BJ (cell line): ENCODE results near the gene TNNI2. TPM values are rescaled to one million over a fixed set of nuclear protein-coding genes. Genes with fewer than 3 reads are reported as not detected.

Experiments
- CTCF ChIA-PET: fragments of 350-600 bp; formaldehyde crosslinking; extraction: SDS; loops from one replicate; lab custom pipeline; 2021; ENCODE audit warnings: antibody characterized with exemption, inconsistent platforms; lab: Yijun Ruan, JAX
- POLR2A ChIA-PET: fragments of 300-600 bp; sonication (Branson Sonifier 250); formaldehyde crosslinking; extraction: SDS; loops from one replicate; lab custom pipeline; 2021; ENCODE audit warnings: antibody characterized with exemption; lab: Charles Lee
- DNase-seq: peaks from one replicate; pipeline ENCODE4 v3.0.0-alpha.2; 2011; ENCODE audit warnings: low read depth
- H3K27me3 ChIP-seq: 2 replicates; pipeline ENCODE4 v1.6.0; 2011; ENCODE audit warnings: low read length; ENCODE audit not compliant: control insufficient read depth, insufficient read depth
- H3K36me3 ChIP-seq: 2 replicates; pipeline ENCODE4 v1.5.1; 2011; ENCODE audit warnings: low read length; ENCODE audit not compliant: control insufficient read depth, insufficient read depth
- H3K4me3 ChIP-seq: 2 replicates; pipeline ENCODE4 v1.5.1; 2011; ENCODE audit warnings: low read depth, mild to moderate bottlenecking, control low read depth, low read length
- polyA plus RNA-seq: library from polyadenylated mRNA; depleted of rRNA; stranded (reverse); fragments of >200 nt; gene quantifications from 2 replicates; pipeline ENCODE4 v1.2.3, GENCODE V29; 2011
- TF ChIP-seq, protein P1 (sequence below): IDR thresholded peaks from 2 replicates; pipeline ENCODE4 v1.5.1; 2011; ENCODE audit warnings: low read depth, mild to moderate bottlenecking, control low read depth, inconsistent platforms, low read length, moderate library complexity; ENCODE audit not compliant: insufficient read depth

TNNI2 gene
- polyA plus RNA-seq, 1 experiment = not detected

DNA sequence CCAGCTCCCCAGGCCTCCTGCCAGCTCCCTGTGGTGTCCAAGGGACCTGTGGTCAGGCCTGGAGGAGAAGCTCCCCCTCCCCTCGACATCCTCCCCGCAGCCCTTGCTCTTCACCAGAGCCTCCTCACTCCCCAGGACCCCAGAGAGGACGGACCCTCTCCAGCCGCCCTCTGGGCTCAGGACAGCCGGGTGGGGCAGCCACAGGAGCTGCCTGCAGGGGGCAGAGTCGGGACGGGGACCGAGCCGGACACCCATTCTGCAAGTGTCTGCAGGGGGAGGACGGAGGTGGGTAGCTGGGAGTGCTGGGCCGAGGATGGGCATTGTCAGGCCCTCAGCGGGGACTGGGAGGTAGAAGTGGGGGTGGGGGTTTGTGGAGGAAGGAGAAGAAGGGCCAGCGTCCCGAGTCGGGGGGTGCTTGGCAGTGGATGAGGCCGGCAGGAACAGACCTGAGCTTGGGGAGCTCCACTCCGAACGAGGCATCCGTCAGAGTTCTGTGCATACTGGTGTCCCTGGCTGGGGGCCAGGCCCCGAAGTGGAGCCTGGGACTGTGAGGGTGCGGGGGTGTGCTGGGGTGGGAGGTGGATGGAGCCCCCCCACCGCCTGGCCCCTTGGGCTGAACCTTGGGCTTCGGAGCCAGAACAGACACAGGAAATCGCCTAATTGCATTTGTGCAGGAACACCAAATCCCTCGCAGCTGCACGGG, 37.7 kb downstream of the TNNI2 start:
- POLR2A ChIA-PET = no interaction called here
- Histone ChIP-seq H3K27me3 (no peaks in the 10 kb centered on the region; the same call in 1 of the 2 replicates), H3K36me3 (no peaks in the 10 kb centered on the region), H3K4me3 (no peak overlapping the region)
- no peak for DNase-seq
- CTCF ChIA-PET = interaction anchor here (1.0 to 5.4 kb wide), 20 partner anchors 10 to 280 kb away, joined by 3 to 45 read pairs (median 5); partner anchors contain the start of gene TNNI2
- TF ChIP-seq, protein P1, sequence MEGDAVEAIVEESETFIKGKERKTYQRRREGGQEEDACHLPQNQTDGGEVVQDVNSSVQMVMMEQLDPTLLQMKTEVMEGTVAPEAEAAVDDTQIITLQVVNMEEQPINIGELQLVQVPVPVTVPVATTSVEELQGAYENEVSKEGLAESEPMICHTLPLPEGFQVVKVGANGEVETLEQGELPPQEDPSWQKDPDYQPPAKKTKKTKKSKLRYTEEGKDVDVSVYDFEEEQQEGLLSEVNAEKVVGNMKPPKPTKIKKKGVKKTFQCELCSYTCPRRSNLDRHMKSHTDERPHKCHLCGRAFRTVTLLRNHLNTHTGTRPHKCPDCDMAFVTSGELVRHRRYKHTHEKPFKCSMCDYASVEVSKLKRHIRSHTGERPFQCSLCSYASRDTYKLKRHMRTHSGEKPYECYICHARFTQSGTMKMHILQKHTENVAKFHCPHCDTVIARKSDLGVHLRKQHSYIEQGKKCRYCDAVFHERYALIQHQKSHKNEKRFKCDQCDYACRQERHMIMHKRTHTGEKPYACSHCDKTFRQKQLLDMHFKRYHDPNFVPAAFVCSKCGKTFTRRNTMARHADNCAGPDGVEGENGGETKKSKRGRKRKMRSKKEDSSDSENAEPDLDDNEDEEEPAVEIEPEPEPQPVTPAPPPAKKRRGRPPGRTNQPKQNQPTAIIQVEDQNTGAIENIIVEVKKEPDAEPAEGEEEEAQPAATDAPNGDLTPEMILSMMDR = peak; percentile 70

- H3K4me3 ChIP-seq = no peak overlapping the region
- no peak for DNase-seq
- ChIA-PET CTCF (interaction anchor here (0.6 to 5.4 kb wide), 17 partner anchors 8 to 756 kb away, joined by 3 to 45 read pairs (median 6); no protein-coding TSS in a partner anchor), POLR2A (no interaction called here)
- TF ChIP-seq, protein P1 = no peak
- no peaks in the 10 kb centered on the region; the same call in none of the 2 replicates for H3K27me3 ChIP-seq
- no peaks in the 10 kb centered on the region for H3K36me3 ChIP-seq
Observed at GRCh38 chr11:1877211-1878136, 38.7 kb downstream of the TNNI2 start.

DNA sequence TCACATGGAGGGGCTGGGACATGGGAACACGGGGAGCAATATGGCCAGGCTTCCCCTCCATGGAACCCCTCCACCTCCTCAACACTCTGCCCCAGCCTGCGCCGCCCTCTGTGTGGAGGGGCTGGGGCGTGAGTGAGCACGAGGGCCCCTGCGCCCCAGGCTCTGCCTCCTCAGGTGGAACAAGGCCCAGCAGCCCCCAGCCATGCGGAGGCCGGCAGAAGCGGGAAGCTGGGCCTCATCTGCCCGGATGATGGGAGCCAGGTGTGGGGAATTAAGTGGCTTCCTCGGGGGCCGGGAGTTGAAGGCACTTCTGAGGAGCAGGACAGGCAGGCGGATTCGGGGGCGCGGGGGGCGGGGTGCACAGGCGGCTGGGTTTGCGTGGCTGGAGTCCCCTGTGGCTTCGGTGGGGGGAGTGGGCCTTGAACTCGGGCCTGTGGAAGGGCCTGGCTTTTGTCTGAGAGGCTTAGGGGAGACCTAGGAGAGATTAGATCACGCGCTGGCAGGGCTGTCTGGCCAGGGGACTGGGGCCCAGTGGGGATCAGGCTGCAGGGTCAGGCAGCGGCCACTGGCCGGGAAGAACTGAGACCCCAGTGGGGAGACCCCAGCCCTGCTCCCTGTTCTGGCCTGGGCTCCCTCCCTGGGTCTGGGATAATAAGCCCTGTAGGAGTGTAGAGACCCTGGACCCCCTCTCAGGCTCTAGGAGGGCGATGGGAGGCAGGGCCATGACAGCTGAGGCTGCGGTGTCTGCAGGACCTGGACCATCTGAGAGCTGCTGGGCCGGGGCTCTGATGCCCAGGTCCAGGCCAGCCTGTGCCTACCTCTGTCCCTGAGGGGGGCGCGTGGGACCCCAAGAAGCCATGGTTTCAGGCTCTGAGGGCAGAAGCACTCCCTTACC, 39.6 kb downstream of the TNNI2 start:
- Histone ChIP-seq H3K27me3 (no peaks in the 10 kb centered on the region; the same call in none of the 2 replicates), H3K4me3 (no peak overlapping the region), H3K36me3 (no peaks in the 10 kb centered on the region)
- TF ChIP-seq, protein P1 = no peak
- no peak for DNase-seq
- ChIA-PET CTCF (interaction anchor here (0.6 to 5.4 kb wide), 7 partner anchors 9 to 757 kb away, joined by 3 to 45 read pairs (median 3); no protein-coding TSS in a partner anchor), POLR2A (interaction anchor here (0.6 kb wide), 1 partner anchor 86 kb away, joined by 3 read pairs; no protein-coding TSS in a partner anchor)

DNA sequence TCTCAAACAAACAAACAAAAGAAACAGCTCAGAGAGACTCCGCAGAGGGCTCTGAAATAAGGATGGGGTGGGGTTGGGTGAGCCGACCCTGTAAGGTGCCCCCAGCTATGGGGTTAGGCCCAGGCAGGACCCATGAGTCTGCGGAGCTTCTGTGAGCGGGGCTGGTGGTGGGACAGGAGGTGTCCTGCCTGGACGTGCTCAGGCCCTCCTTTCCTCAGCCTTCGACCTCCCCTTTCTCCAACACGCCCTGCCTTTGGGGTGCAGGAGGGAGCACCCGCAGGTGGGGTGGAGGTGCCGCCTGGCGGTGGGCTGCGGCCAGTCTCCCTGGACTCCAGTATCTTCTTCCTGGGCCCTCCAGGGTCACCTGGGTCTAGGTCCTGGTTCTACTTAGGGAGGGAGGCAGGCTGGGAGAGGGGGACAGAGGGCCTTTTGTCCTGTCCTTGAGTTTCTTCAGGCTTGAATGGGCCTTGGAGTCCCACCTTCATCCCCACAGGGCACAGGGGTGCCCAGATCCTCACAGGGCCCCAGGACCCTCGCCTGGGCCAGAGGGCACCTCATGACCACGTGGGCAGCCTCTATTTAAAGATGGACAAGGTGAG, 40.7 kb downstream of the TNNI2 start:
- TF ChIP-seq, protein P1 = no peak
- H3K4me3 ChIP-seq = no peak overlapping the region
- no peaks in the 10 kb centered on the region for H3K36me3 ChIP-seq
- no peaks in the 10 kb centered on the region; the same call in none of the 2 replicates for H3K27me3 ChIP-seq
- ChIA-PET CTCF (interaction anchor here (0.6 to 5.4 kb wide), 4 partner anchors 120 to 271 kb away, joined by 3 to 45 read pairs (median 3); no protein-coding TSS in a partner anchor), POLR2A (no interaction called here)
- no peak for DNase-seq
